Peyer's patch (tissue), 4 donors: ENCODE measurements around the gene VAV2.

Experiments used
- CTCF ChIP-seq, 6 experiments: fragments of 450-650 bp in 4 of 6; fragments of 200-600 bp in 2 of 6; sonication (generic) in 1 of 6; IDR thresholded peaks; one replicate each; pipeline ENCODE4 v1.5.1; 2017 to 2019; ENCODE audit warnings: antibody characterized with exemption in 6 of 6, mild to moderate bottlenecking in 3 of 6, moderate library complexity in 1 of 6
- POLR2A ChIP-seq, 2 donors: fragments of 450-650 bp; IDR thresholded peaks; one replicate each; pipeline ENCODE4 v1.5.1; 2017; ENCODE audit warnings: antibody characterized with exemption in 2 of 2, mild to moderate bottlenecking in 2 of 2, moderate library complexity in 2 of 2

- TF ChIP-seq CTCF (IDR thresholded peaks at IDR 0.05) (no peak), POLR2A (IDR thresholded peaks at IDR 0.05) (no peak)
Observed at GRCh38 chr9:133780962-133781827, 210.9 kb downstream of the VAV2 start.
